ENCODE data around the gene CYP39A1. TPM values are rescaled to one million over a fixed set of nuclear protein-coding genes. Genes with fewer than 3 reads are reported as not detected.
"Not testable (repeated sequence)": the region's sequence is repeated elsewhere in the genome, so short reads cannot be mapped to it uniquely, and the experiment has no call there.

Gene CYP39A1
- total and polyA plus RNA-seq, 2 donors (not counting 1 experiment from before 2014, with no cell fraction given): not detected

- H3K4me1 ChIP-seq (ENCODE audit: control insufficient read depth in 2 of 2, insufficient read depth in 2 of 2, low read length in 2 of 2): peaks cover 11 to 12% of the 10 kb centered on the region in 2 donors
- no peak for DNase-seq
- no peaks in the 10 kb centered on the region for H3K36me3 ChIP-seq (replicated peaks in 1 of 2; ENCODE audit: control extremely low read depth in 1 of 2, control insufficient read depth in 1 of 2, extremely low read depth in 1 of 2, insufficient read depth in 2 of 2, low read length in 1 of 2)
- ATAC-seq (ENCODE audit: low read depth): no peak
- H3K27ac ChIP-seq (ENCODE audit: low read length in 2 of 2): no peak overlapping the region
- peaks cover 40% of the 10 kb centered on the region for H3K27me3 Mint-ChIP-seq
- no peak overlapping the region for H3K4me3 ChIP-seq (ENCODE audit: control extremely low read depth in 1 of 5, extremely low read depth in 1 of 5, insufficient read depth in 1 of 5, low read depth in 2 of 5, low read length in 4 of 5)
- H3K9me3 Mint-ChIP-seq (ENCODE audit: insufficient read depth): peaks cover 2% of the 10 kb centered on the region
- H3K4me3 Mint-ChIP-seq: no peak overlapping the region
- H3K27ac Mint-ChIP-seq: no peak overlapping the region
- WGBS (ENCODE audit: insufficient coverage): no CpG with 5 or more reads among the region's 5 CpGs
- H2AFZ ChIP-seq (ENCODE audit: insufficient read depth, low read depth, low read length, poor library complexity, severe bottlenecking): no peak overlapping the region
- H3K9ac ChIP-seq (ENCODE audit: low read length): no peak overlapping the region
- no peaks in the 10 kb centered on the region for H3K9me3 ChIP-seq (ENCODE audit: control extremely low read depth in 1 of 3, control insufficient read depth in 2 of 3, insufficient read depth in 1 of 3, low read length in 2 of 3)
- intact Hi-C loops (cut with micrococcal nuclease): no loop called here
- peaks cover 0 to 20% (median 13%) of the 10 kb centered on the region in 4 experiments for H3K27me3 ChIP-seq (replicated peaks in 1 of 4; ENCODE audit: control extremely low read depth in 1 of 4, control insufficient read depth in 3 of 4, insufficient read depth in 4 of 4, low read length in 3 of 4)
- peaks cover 16% of the 10 kb centered on the region for H3K4me1 Mint-ChIP-seq
- CTCF ChIA-PET: no interaction called here
- H4K20me1 ChIP-seq (ENCODE audit: control insufficient read depth, insufficient read depth, low read length, poor library complexity, severe bottlenecking): no peaks in the 10 kb centered on the region
- no peak overlapping the region for H3K4me2 ChIP-seq (replicated peaks; ENCODE audit: low read depth, low read length, poor library complexity, severe bottlenecking)
- TF ChIP-seq EZH2 (IDR thresholded peaks at IDR 0.05; ENCODE audit: borderline replicate concordance, insufficient read depth, low read depth, low read length, poor library complexity, severe bottlenecking): no peak
- no peak for TF ChIP-seq CTCF (IDR thresholded peaks at IDR 0.05)
- H3K79me2 ChIP-seq (ENCODE audit: control insufficient read depth, insufficient read depth, low read length): no peaks in the 10 kb centered on the region
- POLR2A ChIA-PET: no interaction called here
These were observed 3.6 kb downstream of the CYP39A1 start for GRCh38 chr6:46648869-46649492.

- H3K4me3 Mint-ChIP-seq; H3K36me3 ChIP-seq (replicated peaks in 1 of 2; ENCODE audit: control extremely low read depth in 1 of 2, control insufficient read depth in 1 of 2, extremely low read depth in 1 of 2, insufficient read depth in 2 of 2, low read length in 1 of 2): not testable (repeated sequence)
These were observed 4.5 kb downstream of the CYP39A1 start for GRCh38 chr6:46648108-46648507.

More at GRCh38 chr6:46648108-46648507, 4.5 kb downstream of the CYP39A1 start:
- CTCF ChIA-PET; H2AFZ ChIP-seq (ENCODE audit: insufficient read depth, low read depth, low read length, poor library complexity, severe bottlenecking); H3K79me2 ChIP-seq (ENCODE audit: control insufficient read depth, insufficient read depth, low read length); H3K4me1 ChIP-seq (ENCODE audit: control insufficient read depth in 2 of 2, insufficient read depth in 2 of 2, low read length in 2 of 2); H3K4me3 ChIP-seq (ENCODE audit: control extremely low read depth in 1 of 5, extremely low read depth in 1 of 5, insufficient read depth in 1 of 5, low read depth in 2 of 5, low read length in 4 of 5); POLR2A ChIA-PET; H3K27ac ChIP-seq (ENCODE audit: low read length in 2 of 2); ATAC-seq (ENCODE audit: low read depth); H3K9ac ChIP-seq (ENCODE audit: low read length); H4K20me1 ChIP-seq (ENCODE audit: control insufficient read depth, insufficient read depth, low read length, poor library complexity, severe bottlenecking); DNase-seq; H3K4me2 ChIP-seq (replicated peaks; ENCODE audit: low read depth, low read length, poor library complexity, severe bottlenecking); H3K9me3 ChIP-seq (ENCODE audit: control extremely low read depth in 1 of 3, control insufficient read depth in 2 of 3, insufficient read depth in 1 of 3, low read length in 2 of 3); H3K9me3 Mint-ChIP-seq (ENCODE audit: insufficient read depth); intact Hi-C loops (cut with micrococcal nuclease); H3K27ac Mint-ChIP-seq: not testable (repeated sequence)
- WGBS (ENCODE audit: insufficient coverage): no CpG with 5 or more reads among the region's 4 CpGs
- H3K27me3 ChIP-seq (replicated peaks in 1 of 4; ENCODE audit: control extremely low read depth in 1 of 4, control insufficient read depth in 3 of 4, insufficient read depth in 4 of 4, low read length in 3 of 4): peaks cover 0 to 15% (median 8%) of the 10 kb centered on the region in 4 experiments
- peaks cover 11% of the 10 kb centered on the region for H3K4me1 Mint-ChIP-seq
- H3K27me3 Mint-ChIP-seq: peaks cover 32% of the 10 kb centered on the region
